ENCODE results near the gene FARSB. TPM values are rescaled to one million over a fixed set of nuclear protein-coding genes. Genes with fewer than 3 reads are reported as not detected.

The FARSB gene
- total RNA-seq, 2 donors from 2014 or later, result 11.9 to 16.2 TPM

- DNase-seq (ENCODE audit: low spot score), result no peak
- TF ChIP-seq POLR2A (IDR thresholded peaks at IDR 0.05) (no peak), CTCF (IDR thresholded peaks at IDR 0.05) (no peak), POLR2AphosphoS5 (IDR thresholded peaks at IDR 0.05) (no peak)
- H3K27me3 ChIP-seq (replicated peaks; ENCODE audit: insufficient read depth), result no peaks in the 10 kb centered on the region
- H3K4me3 ChIP-seq, result no peak overlapping the region
- 45% methylated on average over 1 of the region's 1 CpG for WGBS
- intact Hi-C loops (cut with DNase I), result no loop called here
- no peak overlapping the region for H3K27ac ChIP-seq
- no peaks in the 10 kb centered on the region for H3K36me3 ChIP-seq
- H3K9me3 ChIP-seq, result no peaks in the 10 kb centered on the region
- peaks cover 5% of the 10 kb centered on the region for H3K4me1 ChIP-seq (replicated peaks)
These were observed 86.1 kb downstream of the FARSB start for GRCh38 chr2:222569826-222570225.

GRCh38 chr2:222568865-222569264 lies 87.0 kb downstream of the FARSB start:
- Histone ChIP-seq H3K27me3 (replicated peaks; ENCODE audit: insufficient read depth) (no peaks in the 10 kb centered on the region), H3K27ac (no peak overlapping the region), H3K9me3 (no peaks in the 10 kb centered on the region), H3K4me1 (replicated peaks) (peaks cover 5% of the 10 kb centered on the region), H3K4me3 (no peak overlapping the region), H3K36me3 (no peaks in the 10 kb centered on the region)
- peak; percentile 74 for DNase-seq (ENCODE audit: low spot score)
- TF ChIP-seq POLR2A (IDR thresholded peaks at IDR 0.05), result no peak
- no peak for TF ChIP-seq CTCF (IDR thresholded peaks at IDR 0.05)
- TF ChIP-seq POLR2AphosphoS5 (IDR thresholded peaks at IDR 0.05), result peak; percentile 41
- 5% methylated on average over 4 of the region's 4 CpGs for WGBS
- intact Hi-C loops (cut with DNase I), result no loop called here

GRCh38 chr2:222566229-222566628 lies 89.7 kb downstream of the FARSB start:
- TF ChIP-seq POLR2AphosphoS5 (IDR thresholded peaks at IDR 0.05) (no peak), POLR2A (IDR thresholded peaks at IDR 0.05) (no peak), CTCF (IDR thresholded peaks at IDR 0.05) (no peak)
- 98% methylated on average over 6 of the region's 6 CpGs for WGBS
- H3K27me3 ChIP-seq (replicated peaks; ENCODE audit: insufficient read depth), result no peaks in the 10 kb centered on the region
- DNase-seq (ENCODE audit: low spot score), result no peak
- no peak overlapping the region for H3K4me3 ChIP-seq
- no peaks in the 10 kb centered on the region for H3K4me1 ChIP-seq (replicated peaks)
- H3K9me3 ChIP-seq, result no peaks in the 10 kb centered on the region
- no peak overlapping the region for H3K27ac ChIP-seq
- no peaks in the 10 kb centered on the region for H3K36me3 ChIP-seq
- intact Hi-C loops (cut with DNase I), result no loop called here

GRCh38 chr2:222563936-222564335 lies 92.0 kb downstream of the FARSB start:
- Histone ChIP-seq H3K4me1 (replicated peaks) (no peaks in the 10 kb centered on the region), H3K27ac (no peak overlapping the region), H3K4me3 (no peak overlapping the region), H3K36me3 (no peaks in the 10 kb centered on the region), H3K9me3 (no peaks in the 10 kb centered on the region), H3K27me3 (replicated peaks; ENCODE audit: insufficient read depth) (no peaks in the 10 kb centered on the region)
- TF ChIP-seq CTCF (IDR thresholded peaks at IDR 0.05) (no peak), POLR2AphosphoS5 (IDR thresholded peaks at IDR 0.05) (no peak), POLR2A (IDR thresholded peaks at IDR 0.05) (no peak)
- 89% methylated on average over 6 of the region's 6 CpGs for WGBS
- intact Hi-C loops (cut with DNase I), result loop anchor here (5.0 kb wide), 1 partner anchor 247 kb away; no protein-coding TSS in a partner anchor
- no peak for DNase-seq (ENCODE audit: low spot score)

GRCh38 chr2:222563106-222563718 lies 92.7 kb downstream of the FARSB start:
- intact Hi-C loops (cut with DNase I), result loop anchor here (5.0 kb wide), 1 partner anchor 246 kb away; no protein-coding TSS in a partner anchor
- DNase-seq (ENCODE audit: low spot score), result no peak
- Histone ChIP-seq H3K36me3 (no peaks in the 10 kb centered on the region), H3K27ac (no peak overlapping the region), H3K4me3 (no peak overlapping the region), H3K9me3 (no peaks in the 10 kb centered on the region), H3K27me3 (replicated peaks; ENCODE audit: insufficient read depth) (no peaks in the 10 kb centered on the region), H3K4me1 (replicated peaks) (no peaks in the 10 kb centered on the region)
- TF ChIP-seq CTCF (IDR thresholded peaks at IDR 0.05), result no peak
- no peak for TF ChIP-seq POLR2A (IDR thresholded peaks at IDR 0.05)
- no peak for TF ChIP-seq POLR2AphosphoS5 (IDR thresholded peaks at IDR 0.05)
- 75% methylated on average over 11 of the region's 11 CpGs for WGBS

Measured in prostate gland (tissue), 2 donors.